ENCODE results near the gene FRMPD4. TPM values are rescaled to one million over a fixed set of nuclear protein-coding genes. Genes with fewer than 3 reads are reported as not detected.

Gene FRMPD4
- total and polyA plus RNA-seq, 2 donors (not counting 3 experiments of a cell fraction or from before 2014, with no cell fraction given), result not detected

- ChIA-PET POLR2A (no interaction called here), CTCF (interaction anchor here (0.7 to 1.0 kb wide), 2 partner anchors 285 to 564 kb away, joined by 3 to 4 read pairs; no protein-coding TSS in a partner anchor)
- Histone ChIP-seq H3K9ac (replicated peaks; ENCODE audit: extremely low read depth, insufficient read depth, low read length) (peak overlapping the region; percentile 3), H3K36me3 (ENCODE audit: control insufficient read depth in 2 of 2, extremely low read depth in 1 of 2, insufficient read depth in 2 of 2, low read length in 2 of 2) (no peaks in the 10 kb centered on the region), H4K20me1 (replicated peaks; ENCODE audit: control insufficient read depth, extremely low read depth, insufficient read depth, low read length) (no peaks in the 10 kb centered on the region), H3K4me3 (replicated peaks in 1 of 3; ENCODE audit: insufficient read depth in 1 of 3, low read depth in 1 of 3, low read length in 3 of 3) (peak overlapping the region in 1 of 3 experiments; percentile 40), H3K27me3 (ENCODE audit: control insufficient read depth in 2 of 2, insufficient read depth in 2 of 2, low read length in 2 of 2) (peaks cover 18 to 32% of the 10 kb centered on the region in 2 experiments), H3K4me2 (ENCODE audit: insufficient read depth, low read length) (peak overlapping the region; percentile 45), H3K9me3 (replicated peaks; ENCODE audit: control insufficient read depth, insufficient read depth, low read length) (no peaks in the 10 kb centered on the region), H3K79me2 (ENCODE audit: control insufficient read depth, insufficient read depth, low read length) (no peaks in the 10 kb centered on the region), H2AFZ (ENCODE audit: low read depth, low read length) (no peak overlapping the region), H3K4me1 (ENCODE audit: control insufficient read depth, extremely low read depth, insufficient read depth, low read length) (no peaks in the 10 kb centered on the region), H3K27ac (ENCODE audit: insufficient read depth, low read depth, low read length) (no peak overlapping the region), H3K9me1 (replicated peaks; ENCODE audit: control insufficient read depth, extremely low read depth, insufficient read depth, low read length) (no peaks in the 10 kb centered on the region)
- BruUV-seq (replicated peaks), result no TSS peak
- dilution Hi-C loops (cut with MboI; ENCODE audit: extremely low pct_ligation_motif_present, low sequenced_read_pairs), result no loop called here
- intact Hi-C loops (cut with micrococcal nuclease), result no loop called here
- TF ChIP-seq EZH2 (IDR thresholded peaks at IDR 0.05; ENCODE audit: borderline replicate concordance, low read depth, low read length, severe bottlenecking) (peak; percentile 13), POLR2AphosphoS5 (IDR thresholded peaks at IDR 0.05; ENCODE audit: insufficient read depth, low read depth, low read length) (no peak)
- DNase-seq (ENCODE audit: low read depth, low spot score), result no peak
- FAIRE-seq, result no peak
These were observed 317 bp upstream of the FRMPD4 start for GRCh38 chrX:12137951-12138360.

GRCh38 chrX:12139934-12140611, 1.8 kb downstream of the FRMPD4 start:
- no peak for DNase-seq (ENCODE audit: low read depth, low spot score)
- dilution Hi-C loops (cut with MboI; ENCODE audit: extremely low pct_ligation_motif_present, low sequenced_read_pairs) (no loop called here), intact Hi-C loops (cut with micrococcal nuclease) (no loop called here)
- no peak overlapping the region for H3K9ac ChIP-seq (replicated peaks; ENCODE audit: extremely low read depth, insufficient read depth, low read length)
- H3K79me2 ChIP-seq (ENCODE audit: control insufficient read depth, insufficient read depth, low read length), result no peaks in the 10 kb centered on the region
- no peaks in the 10 kb centered on the region for H3K4me1 ChIP-seq (ENCODE audit: control insufficient read depth, extremely low read depth, insufficient read depth, low read length)
- POLR2A ChIA-PET, result no interaction called here
- H4K20me1 ChIP-seq (replicated peaks; ENCODE audit: control insufficient read depth, extremely low read depth, insufficient read depth, low read length), result no peaks in the 10 kb centered on the region
- no peaks in the 10 kb centered on the region for H3K9me3 ChIP-seq (replicated peaks; ENCODE audit: control insufficient read depth, insufficient read depth, low read length)
- no peak overlapping the region for H3K4me2 ChIP-seq (ENCODE audit: insufficient read depth, low read length)
- no peaks in the 10 kb centered on the region for H3K36me3 ChIP-seq (ENCODE audit: control insufficient read depth in 2 of 2, extremely low read depth in 1 of 2, insufficient read depth in 2 of 2, low read length in 2 of 2)
- no peak overlapping the region for H3K4me3 ChIP-seq (replicated peaks in 1 of 3; ENCODE audit: insufficient read depth in 1 of 3, low read depth in 1 of 3, low read length in 3 of 3)
- BruUV-seq (replicated peaks), result no TSS peak
- H3K9me1 ChIP-seq (replicated peaks; ENCODE audit: control insufficient read depth, extremely low read depth, insufficient read depth, low read length), result no peaks in the 10 kb centered on the region
- FAIRE-seq, result no peak
- no peak overlapping the region for H2AFZ ChIP-seq (ENCODE audit: low read depth, low read length)
- CTCF ChIA-PET, result interaction anchor here (1.3 kb wide), 1 partner anchor 561 kb away, joined by 3 read pairs; no protein-coding TSS in a partner anchor
- TF ChIP-seq MYC (IDR thresholded peaks at IDR 0.05; ENCODE audit: low read depth, low read length) (no peak), EZH2 (IDR thresholded peaks at IDR 0.05; ENCODE audit: borderline replicate concordance, low read depth, low read length, severe bottlenecking) (no peak), POLR2A (IDR thresholded peaks at IDR 0.05; ENCODE audit: low read depth, low read length) (no peak), POLR2AphosphoS5 (IDR thresholded peaks at IDR 0.05; ENCODE audit: insufficient read depth, low read depth, low read length) (no peak), GATA2 (IDR thresholded peaks at IDR 0.05; ENCODE audit: insufficient read depth, insufficient read length, low read depth, low read length) (no peak), MAX (IDR thresholded peaks at IDR 0.05; ENCODE audit: insufficient read depth, insufficient read length) (no peak), FOS (IDR thresholded peaks at IDR 0.05; ENCODE audit: borderline replicate concordance, insufficient read depth, low read length) (no peak), CTCF (IDR thresholded peaks at IDR 0.05; ENCODE audit: extremely low read depth in 1 of 2, insufficient read depth in 1 of 2, low read depth in 1 of 2, low read length in 2 of 2) (no peak), JUN (IDR thresholded peaks at IDR 0.05; ENCODE audit: borderline replicate concordance, insufficient read depth, insufficient read length, low read depth) (no peak)
- H3K27ac ChIP-seq (ENCODE audit: insufficient read depth, low read depth, low read length), result no peak overlapping the region
- peaks cover 18 to 32% of the 10 kb centered on the region in 2 experiments for H3K27me3 ChIP-seq (ENCODE audit: control insufficient read depth in 2 of 2, insufficient read depth in 2 of 2, low read length in 2 of 2)
